Stimulated activated CD8-positive, alpha-beta memory T cell treated with anti-CD3 and anti-CD28 coated beads, Interleukin-4, amount 100 ng/mL, for 1 hour (primary cell): Measurements from ENCODE around the gene FRMD5.
"Not testable (repeated sequence)": the region's sequence is repeated elsewhere in the genome, so short reads cannot be mapped to it uniquely, and the experiment has no call there.

Experiments used
- DNase-seq, 2 donors: peaks; one replicate each; pipeline ENCODE4 v3.0.0-alpha.2; 2020; ENCODE audit warnings: low read depth in 2 of 2, low spot score in 1 of 2

FRMD5 gene

GRCh38 chr15:43899928-43900327 lies 295.1 kb downstream of the FRMD5 start:
- no peak for DNase-seq

GRCh38 chr15:43898891-43899290 lies 296.2 kb downstream of the FRMD5 start:
- no peak for DNase-seq

- no peak for DNase-seq
Observed at GRCh38 chr15:43896543-43896942, 298.5 kb downstream of the FRMD5 start.

- DNase-seq, result no peak
Observed at GRCh38 chr15:43895586-43895985, 299.5 kb downstream of the FRMD5 start.

GRCh38 chr15:43893956-43894355 lies 301.1 kb downstream of the FRMD5 start:
- DNase-seq, result no peak

GRCh38 chr15:43889042-43889441 lies 306.0 kb downstream of the FRMD5 start:
- DNase-seq, result no peak

GRCh38 chr15:43887901-43888300 lies 307.2 kb downstream of the FRMD5 start:
- DNase-seq, result no peak

- DNase-seq, result no peak
Observed at GRCh38 chr15:43886558-43886957, 308.5 kb downstream of the FRMD5 start.

GRCh38 chr15:43883571-43883970 lies 311.5 kb downstream of the FRMD5 start:
- DNase-seq, result no peak

GRCh38 chr15:43881944-43882343 lies 313.1 kb downstream of the FRMD5 start:
- DNase-seq, result no peak

- no peak for DNase-seq
Observed at GRCh38 chr15:43881245-43881644, 313.8 kb downstream of the FRMD5 start.

- DNase-seq, result no peak
Observed at GRCh38 chr15:43880406-43881194, 314.5 kb downstream of the FRMD5 start.

- DNase-seq, result no peak
Observed at GRCh38 chr15:43879386-43880355, 315.4 kb downstream of the FRMD5 start.

- DNase-seq, result no peak
Observed at GRCh38 chr15:43878446-43878845, 316.6 kb downstream of the FRMD5 start.

GRCh38 chr15:43877371-43877770 lies 317.7 kb downstream of the FRMD5 start:
- DNase-seq, result no peak

- no peak for DNase-seq
Observed at GRCh38 chr15:43876872-43877271, 318.2 kb downstream of the FRMD5 start.

- no peak for DNase-seq
Observed at GRCh38 chr15:43873651-43874050, 321.4 kb downstream of the FRMD5 start.

GRCh38 chr15:43872416-43873020 lies 322.6 kb downstream of the FRMD5 start:
- DNase-seq, result no peak

GRCh38 chr15:43871835-43872234 lies 323.2 kb downstream of the FRMD5 start:
- no peak for DNase-seq

GRCh38 chr15:43868406-43868805 lies 326.7 kb downstream of the FRMD5 start:
- DNase-seq, result no peak

GRCh38 chr15:43867096-43867495 lies 328.0 kb downstream of the FRMD5 start:
- DNase-seq, result no peak

GRCh38 chr15:43866636-43867035 lies 328.4 kb downstream of the FRMD5 start:
- DNase-seq, result not testable (repeated sequence)
